Urothelium cell line (cell line): ENCODE measurements around the gene TLE6.
"Not testable (repeated sequence)": the region's sequence is repeated elsewhere in the genome, so short reads cannot be mapped to it uniquely, and the experiment has no call there.

Experiments
- DNase-seq: peaks from one replicate; pipeline ENCODE4 v3.0.0; 2011; ENCODE audit warnings: low spot score, mixed read lengths
- FAIRE-seq: peaks from 2 replicates; lab custom pipeline; 2011; peaks lifted over from hg19 to GRCh38; lab: Jason Lieb, UNC

The TLE6 gene

DNA sequence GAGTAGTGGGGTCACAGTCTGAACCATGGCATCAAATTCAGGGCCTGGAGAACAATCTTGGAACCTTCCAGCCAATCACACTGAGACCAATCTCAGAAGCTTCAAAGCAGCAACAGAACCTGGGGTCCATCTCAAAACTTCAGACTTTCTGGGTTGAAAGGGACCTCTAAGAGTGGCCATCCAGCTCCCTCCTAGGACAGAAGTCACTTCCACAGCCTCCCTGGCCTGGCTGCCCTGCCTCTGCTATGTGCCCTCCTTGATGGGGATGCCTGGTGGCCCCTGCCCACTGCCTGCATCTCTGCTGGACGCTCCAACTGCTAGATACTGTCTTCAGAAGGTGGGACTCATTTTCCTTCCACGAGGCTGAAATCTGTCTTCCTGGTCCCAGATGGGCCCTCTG, 49.9 kb downstream of the TLE6 start:
- no peak for DNase-seq

DNA sequence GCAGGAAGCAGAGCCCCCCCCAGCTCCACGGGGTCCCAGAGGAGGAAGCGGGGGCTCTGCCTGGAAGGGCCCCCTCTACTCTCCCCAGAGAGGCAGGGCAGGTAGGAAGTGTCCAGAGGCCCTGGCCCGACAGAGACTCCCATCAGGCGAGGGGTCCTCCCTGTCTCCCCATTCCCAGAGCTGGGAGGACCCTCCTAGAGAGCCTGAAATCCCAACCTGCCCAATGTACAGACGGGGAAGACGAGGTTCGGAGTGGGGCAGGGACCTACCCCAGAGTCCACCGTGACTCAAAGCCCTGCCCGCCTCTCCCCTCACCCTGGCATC, 50.6 kb downstream of the TLE6 start:
- no peak for FAIRE-seq

More for the DNA sequence above, 49.9 kb downstream of the TLE6 start:
- FAIRE-seq: no peak

DNA sequence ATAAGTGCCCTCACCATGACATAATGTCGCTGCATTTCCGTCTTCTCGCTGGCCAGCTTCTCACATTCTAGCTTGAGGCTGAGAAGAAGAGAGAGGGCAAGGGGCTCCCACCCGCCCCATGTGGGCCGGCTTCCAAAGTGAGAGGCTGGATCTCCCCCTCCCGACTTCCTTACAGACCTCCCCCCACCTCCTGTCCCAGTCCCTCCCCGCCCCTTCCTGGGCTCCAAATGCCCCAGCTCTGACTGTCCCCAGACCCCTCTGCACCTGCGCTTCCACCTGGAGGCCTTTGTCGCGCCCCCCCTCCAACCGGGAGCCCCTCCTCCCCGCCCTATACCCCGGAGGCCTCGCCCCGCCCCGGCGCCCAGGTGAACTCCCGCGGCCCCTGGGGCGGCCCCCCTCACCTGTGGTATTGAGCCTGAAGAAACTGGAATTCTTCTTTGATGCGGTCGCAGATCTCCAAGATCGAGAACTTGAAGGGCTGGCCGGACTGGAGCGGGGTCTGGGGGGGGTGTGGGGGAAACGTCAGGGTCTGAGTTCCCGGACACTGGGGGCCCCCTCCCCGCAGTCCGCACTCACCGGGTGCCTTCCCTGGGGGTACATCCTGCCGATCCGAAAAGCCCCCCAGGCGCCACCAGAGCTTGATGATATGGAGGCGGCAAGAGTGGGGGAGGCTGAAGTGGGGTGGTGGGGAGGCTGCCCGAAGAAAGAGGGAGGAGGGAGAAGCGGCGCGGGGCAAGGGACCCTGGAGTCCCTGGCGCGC, 51.1 kb downstream of the TLE6 start:
- no peak for FAIRE-seq
- DNase-seq: no peak

More for the DNA sequence above, 50.6 kb downstream of the TLE6 start:
- DNase-seq: no peak

DNA sequence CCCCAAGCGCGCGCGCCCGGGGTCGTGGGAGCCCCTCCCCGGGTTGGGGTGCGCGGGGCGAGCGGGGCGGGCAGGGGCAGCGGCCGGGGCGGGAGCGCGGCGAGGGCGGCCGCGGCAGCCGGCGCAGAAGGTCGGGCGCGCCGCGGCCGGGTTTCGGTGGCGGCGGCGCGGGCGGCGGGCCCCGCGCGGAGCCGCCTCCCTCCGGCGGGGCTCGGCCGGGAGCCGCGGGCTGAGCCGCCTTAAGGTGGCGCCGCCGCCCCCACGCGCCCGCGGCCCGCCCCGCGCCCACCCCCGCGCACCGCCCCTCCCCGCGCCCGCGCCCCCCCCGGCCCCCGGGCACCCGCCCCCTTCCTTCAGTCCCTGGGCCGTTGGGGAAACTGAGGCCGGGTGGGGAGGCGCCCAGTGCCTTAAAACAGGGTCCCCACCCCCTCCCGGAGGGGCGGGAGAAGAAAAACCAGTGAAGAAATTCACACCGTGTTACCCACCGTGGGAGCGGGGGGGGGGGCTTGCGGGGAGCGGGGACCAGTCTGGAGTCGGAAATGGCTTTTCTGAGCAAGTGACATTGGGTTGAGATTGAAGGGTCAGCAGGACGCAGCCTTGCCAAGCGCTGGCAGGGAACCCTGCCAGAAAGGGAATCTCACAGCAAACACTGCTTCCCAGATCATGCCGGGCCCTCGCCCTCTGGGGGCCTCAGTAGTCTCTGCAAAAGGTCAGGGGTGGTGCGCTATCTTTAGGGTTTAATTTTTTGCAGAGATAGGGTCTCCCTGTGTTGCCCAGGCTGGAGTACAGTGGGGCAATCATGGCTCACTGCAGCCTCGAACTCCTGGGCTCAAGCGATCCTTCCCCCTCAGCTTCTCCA, 51.9 kb downstream of the TLE6 start, which contains the start of gene TLE2:
TSS of gene TLE2 (minus strand) at position 216 of the 859 bp plus-strand sequence. CDS start 376 bp downstream, outside the sequence.
- peak; percentile 40 for DNase-seq
- no peak for FAIRE-seq

DNA sequence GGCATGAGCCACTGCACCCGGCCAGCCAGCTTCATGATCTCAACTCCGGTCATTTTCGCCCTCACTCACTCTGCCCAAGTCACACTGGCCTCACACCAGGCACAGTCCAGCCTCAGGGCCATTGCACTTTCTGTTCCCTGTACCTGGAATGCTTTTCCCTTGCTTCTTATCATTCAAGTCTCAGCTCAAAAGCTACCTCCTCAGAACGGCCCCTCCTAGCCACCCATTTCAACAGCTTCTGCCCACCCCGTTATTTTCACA, 54.2 kb downstream of the TLE6 start:
- DNase-seq (no peak), FAIRE-seq (no peak)

DNA sequence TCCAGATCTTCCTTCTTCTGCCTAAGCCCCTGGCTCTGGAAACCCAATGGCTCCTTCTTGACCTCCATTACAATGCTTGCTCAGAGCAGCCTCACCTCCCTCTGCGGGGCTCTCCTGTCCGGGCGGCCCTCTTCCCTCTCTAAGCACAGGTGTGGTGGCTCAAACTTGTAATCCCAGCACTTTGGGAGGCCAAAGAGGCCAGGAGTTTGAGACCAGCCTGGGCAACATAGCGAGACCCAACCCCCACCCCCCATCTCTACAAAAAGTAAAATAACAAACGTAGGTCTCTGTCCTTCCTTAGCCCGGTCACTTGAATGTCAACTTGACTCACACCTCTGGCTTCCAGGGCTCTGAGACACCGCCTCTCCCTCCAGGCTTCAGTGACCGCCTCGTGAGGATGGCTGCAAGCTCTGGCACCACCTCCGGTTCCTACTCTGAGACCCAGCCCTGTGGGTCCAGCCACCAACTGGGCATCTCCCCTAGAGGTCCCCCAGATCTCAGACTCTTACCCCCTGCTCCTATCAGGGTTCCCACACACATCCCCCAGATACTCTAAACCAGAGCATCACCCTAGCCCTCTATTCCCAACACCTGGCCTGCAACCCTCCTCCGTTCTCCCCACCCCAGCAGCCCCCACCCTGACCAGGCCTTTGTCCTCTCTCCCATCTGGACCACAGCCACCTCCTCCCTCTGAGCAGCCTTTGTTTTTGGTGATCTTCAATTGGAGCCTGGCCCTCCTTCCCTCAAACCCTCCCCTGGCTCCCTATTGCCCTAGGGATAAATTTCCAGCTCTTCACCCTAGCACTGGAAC, 56.4 kb downstream of the TLE6 start:
- FAIRE-seq (no peak), DNase-seq (no peak)

DNA sequence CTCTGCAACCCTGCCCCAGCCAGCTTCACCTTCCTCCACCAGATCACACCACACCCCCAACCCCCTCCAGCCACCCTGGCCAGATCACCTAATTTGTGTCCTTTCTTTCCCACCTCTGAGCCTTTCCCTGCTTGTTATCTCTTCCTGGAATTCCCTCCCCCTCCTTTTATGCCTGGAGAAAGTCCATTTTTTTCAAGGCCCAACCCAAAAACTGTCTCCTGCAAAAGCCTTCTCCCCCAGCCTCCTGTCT, 57.0 kb downstream of the TLE6 start:
- DNase-seq (no peak), FAIRE-seq (no peak)

DNA sequence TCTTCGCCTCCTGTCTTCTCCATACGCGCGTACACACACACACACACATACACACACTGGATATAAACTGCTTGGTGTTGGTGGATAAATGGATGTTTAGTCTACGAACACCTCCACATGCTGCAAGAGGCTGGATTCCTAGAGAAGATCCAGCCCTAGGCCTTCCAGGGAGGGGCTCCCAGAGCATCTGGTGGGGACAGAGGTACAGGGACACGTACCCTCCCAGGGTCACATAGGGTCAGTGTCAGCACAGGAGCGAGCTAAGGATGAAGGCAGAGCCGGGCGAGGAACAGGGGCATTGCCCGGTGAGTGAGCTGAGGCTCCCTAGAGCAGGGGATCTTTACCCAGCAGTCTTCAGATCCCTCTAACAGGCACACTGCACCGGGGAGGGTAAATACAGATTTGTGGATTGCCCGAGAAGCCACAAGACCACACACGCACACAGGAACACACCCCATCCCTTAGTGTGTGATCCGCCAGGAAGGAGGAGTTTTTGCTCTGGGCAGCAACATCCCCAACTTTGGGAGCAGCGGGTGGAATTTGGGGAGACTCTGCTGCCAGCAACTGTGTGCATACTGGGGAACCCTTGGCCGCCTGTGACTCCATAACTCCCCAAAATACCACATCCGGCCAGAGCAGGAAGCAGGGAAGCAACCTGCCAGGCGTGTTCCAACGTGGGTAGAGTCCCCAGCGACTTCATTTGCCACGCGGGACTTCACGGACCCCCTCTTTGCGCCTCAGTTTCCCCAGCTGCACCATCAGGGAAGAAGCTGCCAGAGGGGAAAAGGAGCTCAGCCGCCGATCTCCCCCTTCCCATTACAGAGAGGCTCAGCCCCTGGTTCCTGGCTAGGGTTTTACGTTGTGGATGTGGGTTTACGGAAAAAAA, 57.5 kb downstream of the TLE6 start:
- DNase-seq (peak; percentile 21), FAIRE-seq (no peak)

DNA sequence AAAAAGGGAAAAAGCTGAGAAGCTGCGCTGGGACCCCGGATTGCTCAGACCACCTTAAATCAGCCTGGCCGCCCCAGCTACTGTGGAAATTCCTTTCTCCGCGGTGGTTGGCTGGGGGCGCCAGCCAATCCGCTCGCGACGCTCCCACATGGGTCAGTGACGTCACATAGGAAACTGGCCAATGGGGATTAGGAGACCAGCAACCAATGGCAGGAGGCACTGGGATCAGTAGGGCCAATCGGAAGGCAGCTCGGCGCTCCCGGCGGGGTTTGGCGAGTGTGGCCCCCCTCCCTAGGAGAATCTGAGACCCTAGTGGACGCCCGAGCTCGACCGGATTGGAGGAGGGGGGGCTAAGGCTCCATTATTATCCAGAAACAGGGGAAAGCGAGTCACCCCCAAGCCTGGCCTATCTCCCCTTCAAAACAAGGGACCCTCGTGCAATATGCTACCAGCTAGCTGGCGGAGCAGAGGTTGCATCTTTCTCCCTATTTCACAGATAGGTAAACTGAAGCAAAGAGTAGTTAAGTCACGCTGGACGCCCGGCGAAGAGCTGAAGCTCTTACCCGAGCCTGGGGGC, 58.3 kb downstream of the TLE6 start:
- FAIRE-seq (no peak), DNase-seq (peak; percentile 98)

DNA sequence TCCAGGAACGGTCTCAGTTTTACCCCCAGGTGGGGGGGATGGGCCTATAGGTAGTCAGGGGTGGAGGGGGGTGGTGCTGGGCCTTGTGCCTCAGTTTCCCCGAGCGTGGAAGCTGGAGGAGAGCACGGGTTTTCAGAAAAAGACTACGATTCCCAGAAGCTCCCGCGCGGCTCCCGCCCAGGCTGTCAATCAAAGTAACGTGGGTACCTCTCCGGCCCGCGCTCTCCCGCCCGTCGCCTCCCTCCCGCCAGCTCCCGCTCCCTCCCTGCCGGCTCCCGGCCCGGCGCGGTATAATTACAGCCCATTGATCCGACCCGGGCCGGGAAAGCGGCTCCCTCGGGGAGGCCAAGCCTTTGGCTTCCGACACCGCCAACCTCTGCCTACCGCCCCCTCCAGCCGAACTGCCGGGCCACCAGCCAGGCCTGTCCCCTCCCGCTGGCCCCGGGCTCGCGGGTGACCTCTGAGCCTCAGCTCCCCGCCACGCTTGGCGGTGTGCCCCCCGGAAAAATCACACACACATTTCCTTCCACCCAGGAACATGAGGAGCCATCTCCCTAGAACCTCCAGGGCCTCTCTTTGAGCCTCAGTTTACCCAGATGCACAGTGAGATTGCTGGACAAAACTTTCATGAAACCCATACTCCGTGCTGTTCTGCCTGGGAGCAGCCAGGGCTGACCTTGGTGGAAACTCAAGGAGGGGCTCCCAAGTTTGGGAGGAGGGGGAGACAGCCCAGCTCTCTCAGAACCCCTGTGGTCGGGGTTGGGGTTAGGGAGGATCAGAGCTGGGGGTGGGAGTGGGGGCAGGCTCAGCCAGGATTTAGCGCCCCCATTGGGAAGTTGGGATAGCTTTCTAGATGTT, 59.0 kb downstream of the TLE6 start:
- no peak for FAIRE-seq

DNA sequence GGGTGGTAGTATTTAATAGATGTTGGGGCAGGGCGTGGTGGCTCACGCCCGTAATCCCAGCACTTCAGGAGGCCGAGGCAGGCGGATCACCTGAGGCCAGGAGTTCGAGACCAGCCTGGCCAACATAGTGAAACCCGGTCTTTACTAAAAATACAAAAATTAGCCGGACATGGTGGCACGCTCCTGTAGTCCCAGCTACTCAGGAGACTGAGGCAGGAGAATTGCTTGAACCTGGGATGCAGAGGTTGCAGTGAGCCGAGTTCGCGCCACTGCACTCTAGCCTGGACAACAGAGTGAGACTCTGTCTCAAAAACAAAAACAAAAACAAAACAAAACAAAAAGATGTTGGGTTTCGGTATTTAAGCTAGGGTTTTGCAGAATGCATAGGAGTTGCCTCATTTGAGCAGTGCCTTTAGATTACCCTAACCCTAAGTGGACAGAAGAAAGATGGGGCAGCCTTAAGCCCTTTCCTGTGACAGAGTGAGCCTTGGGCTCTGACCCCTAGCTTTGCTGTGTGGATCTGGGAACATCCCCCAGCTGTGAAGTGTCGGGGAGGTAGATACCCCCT, 59.7 kb downstream of the TLE6 start:
- not testable (repeated sequence) for DNase-seq, FAIRE-seq

More for the DNA sequence above, 59.0 kb downstream of the TLE6 start:
- DNase-seq: peak; percentile 89

DNA sequence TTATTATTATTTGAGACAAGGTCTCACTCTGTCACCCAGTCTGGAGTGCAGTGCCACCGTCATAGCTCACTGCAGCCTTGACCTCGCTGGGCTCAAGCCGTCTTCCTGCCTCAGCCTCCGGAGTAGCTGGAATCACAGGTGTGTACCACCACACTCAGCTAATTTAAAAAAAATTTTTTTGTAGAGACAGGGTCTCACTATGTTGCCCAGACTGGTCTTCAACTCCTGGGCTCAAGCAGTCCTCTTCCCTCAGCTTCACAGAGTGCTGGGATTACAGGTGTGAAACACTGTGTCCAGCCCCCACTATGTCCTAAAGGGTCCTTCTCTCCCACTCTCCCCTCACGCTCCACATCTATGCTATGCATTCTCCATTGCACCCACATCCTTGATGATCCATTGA, 60.9 kb downstream of the TLE6 start:
- FAIRE-seq: no peak
- no peak for DNase-seq

DNA sequence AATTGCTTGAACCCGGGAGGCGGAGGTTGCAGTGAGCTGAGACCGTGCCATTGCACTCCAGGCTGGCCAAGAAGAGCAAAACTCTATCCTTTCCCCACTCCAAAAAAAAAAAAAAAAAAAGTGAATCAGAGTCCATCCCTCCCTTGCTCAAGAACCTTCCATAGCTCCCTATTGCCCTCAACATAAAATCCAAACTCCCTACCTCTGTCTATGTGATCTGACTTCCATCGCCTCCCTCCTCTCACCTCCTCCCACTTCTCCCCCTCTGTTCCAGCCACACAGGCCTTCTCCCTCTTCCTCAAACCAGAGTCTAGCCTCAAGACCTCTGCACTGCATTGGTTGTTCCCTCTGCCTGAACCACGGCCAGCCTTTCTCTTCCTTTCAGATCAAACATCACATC, 61.8 kb downstream of the TLE6 start:
- FAIRE-seq: no peak

DNA sequence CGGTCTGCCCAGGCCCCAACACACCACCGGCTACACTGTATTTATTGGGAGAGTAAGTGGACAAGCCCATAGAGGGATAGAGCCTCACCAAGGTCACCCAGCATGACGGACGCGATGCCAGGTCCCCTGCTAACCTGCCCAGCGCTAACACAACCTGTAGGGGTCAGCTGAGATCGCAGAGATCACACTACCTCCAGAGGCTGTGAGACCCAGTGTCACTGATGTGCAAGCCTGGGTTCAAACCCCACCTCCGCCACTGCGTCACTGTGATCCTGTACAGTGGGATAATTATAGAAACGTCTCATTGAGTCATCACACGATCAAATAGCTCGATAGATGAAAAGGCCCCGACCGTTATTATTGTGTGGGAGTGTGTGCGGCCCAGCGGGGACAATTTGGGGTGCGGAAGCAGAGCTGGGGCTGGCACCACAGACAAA, 62.3 kb downstream of the TLE6 start:
- FAIRE-seq: no peak
- DNase-seq: no peak

More for the DNA sequence above, 61.8 kb downstream of the TLE6 start:
- no peak for DNase-seq

DNA sequence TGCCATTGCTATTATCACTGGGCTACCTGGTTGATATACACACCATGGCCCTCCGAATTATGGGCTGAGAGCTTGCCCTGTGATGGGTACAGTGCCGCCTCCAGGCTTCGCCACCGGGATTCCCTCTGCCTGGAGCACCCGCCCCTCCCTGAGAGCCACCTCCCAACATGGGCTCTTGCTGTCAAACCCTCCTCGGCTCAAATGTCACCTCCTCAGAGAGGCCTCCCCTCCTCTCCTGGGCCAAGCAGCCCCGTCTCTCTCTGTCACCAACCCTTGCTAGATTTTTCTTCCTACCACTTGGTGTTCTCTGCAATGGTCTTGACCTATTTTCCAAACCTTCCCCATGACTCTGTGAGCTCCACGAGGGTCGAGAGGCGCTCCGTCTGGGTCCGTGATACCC, 64.0 kb downstream of the TLE6 start:
- DNase-seq (no peak), FAIRE-seq (no peak)

DNA sequence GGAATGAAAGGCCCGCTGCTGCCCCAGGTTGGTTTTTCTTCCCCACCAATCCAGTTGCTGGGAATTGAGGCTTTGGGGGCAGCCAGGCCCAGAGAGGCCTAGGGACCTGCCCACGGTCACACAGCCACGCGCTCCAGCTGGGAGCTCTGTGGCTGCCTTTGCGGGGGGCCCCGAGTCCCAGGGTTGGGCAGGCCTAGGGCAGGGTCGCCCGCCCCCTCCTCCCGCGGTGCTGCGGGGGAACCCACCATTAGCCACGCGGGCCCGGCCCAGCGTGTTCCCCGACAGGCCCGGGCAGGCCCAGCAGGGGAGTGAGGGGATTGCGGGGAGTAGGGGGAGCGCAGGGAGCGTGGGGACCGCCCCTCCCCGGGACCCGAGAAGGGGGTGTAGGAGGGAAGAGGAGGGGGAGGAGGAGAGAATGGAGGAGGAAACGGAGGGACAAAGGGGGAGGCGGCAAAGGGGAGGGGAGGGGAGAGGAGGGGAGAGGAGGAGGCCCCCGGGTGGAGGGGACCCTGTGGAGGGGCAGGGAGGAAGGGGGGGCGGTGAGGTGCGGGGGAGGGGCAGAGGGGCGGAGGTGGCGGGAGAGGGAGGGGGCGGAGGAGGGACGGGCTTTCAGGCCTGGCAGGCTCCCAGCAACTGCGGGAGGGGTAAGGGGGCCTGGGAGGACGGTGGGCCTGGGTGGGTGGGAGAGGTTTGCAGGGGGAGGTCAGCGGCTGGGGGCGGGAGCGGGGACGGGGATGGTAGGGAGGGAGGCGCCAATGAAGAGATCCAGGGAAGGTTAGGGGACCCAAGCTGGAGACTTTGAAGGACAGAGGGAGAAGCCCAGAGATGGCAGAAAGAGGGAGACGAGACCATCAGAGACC, 64.6 kb downstream of the TLE6 start:
- FAIRE-seq: no peak
- DNase-seq: no peak

DNA sequence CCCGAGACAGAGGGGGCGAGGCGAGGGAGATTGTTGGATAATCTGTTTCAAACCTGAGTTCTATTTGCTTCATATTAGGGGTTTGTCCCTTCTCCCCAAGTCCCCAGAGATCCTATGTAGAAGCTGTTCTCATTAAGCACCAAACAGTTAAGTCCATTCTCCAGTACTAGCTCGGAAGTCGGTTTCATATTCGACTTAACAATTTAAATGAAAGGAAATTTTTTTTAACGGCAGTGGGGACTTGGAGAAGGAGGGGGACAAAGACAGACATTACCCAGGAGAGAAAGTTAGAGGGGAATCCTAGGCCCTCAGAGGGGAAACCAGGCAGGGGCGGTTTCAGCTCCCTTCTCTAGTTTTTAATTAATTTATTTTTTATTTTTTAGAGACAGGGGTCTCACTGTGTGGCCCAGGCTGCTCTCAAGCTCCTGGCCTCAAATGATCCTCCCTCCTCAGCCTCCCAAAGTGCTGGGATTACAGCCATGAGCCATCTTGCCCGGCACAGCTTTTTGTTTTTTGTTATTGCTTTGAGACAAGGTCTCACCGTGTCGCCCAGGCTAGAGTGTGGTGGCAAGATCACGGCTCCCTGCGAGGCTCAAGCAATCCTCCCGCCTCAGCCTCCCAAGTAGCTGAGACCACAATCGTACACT, 65.4 kb downstream of the TLE6 start:
- DNase-seq (no peak), FAIRE-seq (no peak)
